DMS114 treated with DMSO at 0.1 percent for 48 hours (cell line): Measurements from ENCODE around the gene P2RY8.
"Not testable (repeated sequence)": the region's sequence is repeated elsewhere in the genome, so short reads cannot be mapped to it uniquely, and the experiment has no call there.

Source experiments
- DNase-seq: peaks from one replicate; lab custom pipeline; 2025; ENCODE audit not compliant: unreplicated experiment; lab: John Stamatoyannopoulos, UW

Gene P2RY8

DNA sequence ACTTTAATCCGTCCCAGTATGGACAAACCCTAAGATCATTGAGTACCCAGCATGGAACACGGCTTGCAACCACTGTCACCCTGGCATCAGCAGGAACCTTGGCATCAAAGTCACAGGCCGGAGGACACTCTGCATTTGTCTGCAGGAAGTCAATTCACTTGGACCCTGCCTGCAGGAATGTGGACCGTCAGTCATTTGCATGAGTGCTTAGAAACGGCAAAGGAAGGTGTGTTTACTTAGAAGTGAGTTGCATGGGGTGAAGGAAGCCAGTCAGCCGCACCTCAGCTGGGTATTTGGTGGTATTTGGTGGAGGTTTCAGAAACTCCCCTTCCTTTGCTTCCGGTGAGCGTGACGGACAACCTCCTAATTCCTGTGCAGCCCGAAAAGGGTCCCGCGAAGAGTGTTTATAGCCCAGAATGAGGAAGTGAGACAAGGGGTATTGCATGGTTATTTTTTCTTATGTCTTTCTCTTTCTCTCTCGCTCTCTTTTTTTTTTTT is 15.5 kb downstream of the P2RY8 start:
- no peak for DNase-seq

DNA sequence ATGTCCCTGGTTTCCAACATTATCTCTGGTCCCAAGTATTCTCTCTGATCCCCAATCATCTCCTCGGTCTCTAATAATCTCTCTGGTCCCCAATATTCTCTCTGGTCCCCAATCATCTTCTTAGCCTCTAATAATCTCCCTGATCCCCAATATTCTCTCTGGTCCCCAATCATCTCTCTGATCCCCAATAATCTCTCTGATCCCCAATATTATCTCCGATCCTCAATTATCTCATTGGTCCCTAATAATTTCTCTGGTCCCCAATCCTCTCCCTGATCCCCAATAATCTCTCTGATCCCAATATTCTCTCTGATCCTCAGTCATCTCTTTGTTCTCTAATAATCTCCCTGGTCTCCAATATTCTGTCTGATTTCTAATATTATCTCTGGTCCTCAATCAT is 16.6 kb downstream of the P2RY8 start:
- DNase-seq = no peak

GRCh38 chrX:1519022-1519497 is 17.9 kb downstream of the P2RY8 start:
- DNase-seq = no peak

DNA sequence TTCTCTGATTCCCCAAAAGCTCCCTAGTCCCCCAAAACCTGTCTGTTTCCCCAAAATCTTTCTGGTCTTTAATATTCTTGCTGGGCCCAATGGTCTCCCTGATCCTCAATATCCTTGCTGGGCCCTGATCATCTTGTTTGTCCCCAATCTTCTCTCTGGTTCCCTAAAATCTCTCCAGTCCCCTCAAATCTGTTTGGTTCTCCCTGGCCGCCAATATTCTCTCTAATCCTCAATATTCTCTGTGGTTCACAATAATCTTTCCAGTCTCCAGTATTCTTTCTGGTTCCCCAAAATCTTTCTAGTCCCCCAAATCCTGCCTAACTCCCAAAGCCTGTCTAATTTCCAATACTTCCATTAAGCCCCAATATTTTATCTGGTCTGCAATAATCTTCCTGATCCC is 18.5 kb downstream of the P2RY8 start:
- no peak for DNase-seq

- no peak for DNase-seq
These were observed 20.3 kb downstream of the P2RY8 start for GRCh38 chrX:1516596-1517104.

- no peak for DNase-seq
These were observed 25.2 kb downstream of the P2RY8 start for GRCh38 chrX:1511829-1512228.

DNA sequence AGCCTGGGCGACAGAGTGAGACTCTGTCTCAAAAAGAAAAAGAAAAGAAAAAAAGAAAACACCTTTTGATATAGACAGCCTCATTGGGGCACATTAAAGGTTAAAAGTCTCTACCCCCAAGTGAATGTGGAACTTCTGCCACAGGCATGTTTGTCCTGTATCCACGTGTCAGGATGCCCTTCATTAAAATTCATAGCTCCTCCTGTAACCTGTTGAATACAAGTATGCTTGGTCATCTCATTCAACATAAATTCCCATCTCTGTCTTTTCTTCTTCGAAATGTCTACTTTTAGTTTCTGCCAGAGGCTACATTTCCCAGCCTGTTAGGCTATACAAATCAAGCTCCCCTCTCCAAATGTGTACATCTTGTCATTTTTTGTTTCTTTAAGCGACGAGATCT is 25.8 kb downstream of the P2RY8 start:
- no peak for DNase-seq

GRCh38 chrX:1507511-1508463 is 29.2 kb downstream of the P2RY8 start:
- no peak for DNase-seq

- DNase-seq = no peak
These were observed 30.1 kb downstream of the P2RY8 start for GRCh38 chrX:1506916-1507315.

DNA sequence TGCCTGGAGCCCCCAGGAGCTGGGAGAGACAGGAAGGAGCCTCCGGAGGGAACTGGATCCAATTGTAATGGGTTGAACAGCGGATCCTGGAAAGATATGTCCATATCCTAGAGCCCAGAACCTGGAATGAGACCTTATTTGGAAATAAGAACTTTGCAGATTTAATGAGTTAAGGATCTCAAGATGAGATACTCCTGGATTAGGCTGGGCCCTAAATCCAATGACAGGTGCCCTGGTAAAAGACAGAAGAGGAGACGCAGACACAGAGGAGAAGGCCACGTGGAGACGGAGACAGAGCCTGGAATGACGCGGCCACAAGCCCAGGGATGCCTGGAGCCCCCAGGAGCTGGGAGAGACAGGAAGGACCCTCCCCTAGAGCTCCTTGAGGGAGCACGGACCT is 34.1 kb downstream of the P2RY8 start:
- no peak for DNase-seq

DNA sequence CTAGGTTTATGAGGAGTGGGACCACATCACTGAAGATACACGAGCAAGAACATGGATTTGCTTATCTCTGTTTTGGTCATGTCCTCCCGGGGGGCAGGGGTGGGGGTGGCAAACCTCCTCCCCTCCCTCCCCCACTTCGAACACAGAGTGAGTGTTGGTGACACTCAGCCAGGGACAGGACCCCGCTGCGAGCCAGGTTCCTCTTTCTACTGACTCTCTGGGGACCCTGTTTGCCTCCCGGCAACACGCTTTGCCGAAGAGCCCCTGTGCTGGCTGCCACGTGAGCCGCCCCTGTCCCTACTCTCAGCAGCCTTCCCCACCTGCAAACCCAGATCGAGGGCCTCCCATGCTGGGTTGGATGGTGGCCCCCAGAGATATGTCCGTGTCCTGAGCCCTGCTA is 34.7 kb downstream of the P2RY8 start:
- no peak for DNase-seq

GRCh38 chrX:1500701-1501624 is 36.0 kb downstream of the P2RY8 start:
- DNase-seq = no peak

- no peak for DNase-seq
These were observed 40.9 kb downstream of the P2RY8 start for GRCh38 chrX:1496076-1496475.

DNA sequence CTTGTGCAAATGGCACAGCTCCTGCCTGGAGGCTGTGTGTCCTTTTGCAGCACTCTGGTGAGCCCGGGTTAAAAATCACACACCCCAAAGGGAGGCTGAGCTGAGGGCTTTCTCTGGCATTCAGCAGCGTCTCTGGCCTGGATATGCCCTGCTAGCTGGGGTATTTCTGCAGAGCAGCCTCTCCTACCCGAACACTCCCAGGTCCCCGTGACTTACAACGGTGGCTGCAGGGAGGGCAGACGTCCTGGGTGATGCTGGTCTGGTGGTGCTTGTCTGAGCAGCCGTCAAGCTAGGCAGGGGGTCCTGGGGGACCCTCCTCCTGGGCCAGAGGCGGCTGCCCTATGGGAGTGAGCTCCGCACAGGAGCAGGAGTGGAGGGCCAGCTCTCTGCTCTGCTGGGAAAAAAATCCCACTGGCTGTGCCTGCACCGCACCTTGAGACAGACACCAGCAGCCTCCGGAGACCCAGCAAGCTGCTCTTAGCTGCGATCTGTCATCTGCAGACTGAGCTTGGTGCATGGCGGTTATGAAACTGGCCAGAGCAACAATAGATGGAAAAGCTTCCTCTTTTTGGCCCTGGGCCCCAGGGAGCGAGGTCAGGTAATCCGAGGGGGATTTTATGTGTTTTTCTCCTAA is 43.0 kb downstream of the P2RY8 start:
- DNase-seq = no peak

- DNase-seq = no peak
These were observed 43.6 kb downstream of the P2RY8 start for GRCh38 chrX:1493412-1493811.

- DNase-seq = no peak
These were observed 44.5 kb downstream of the P2RY8 start for GRCh38 chrX:1492421-1493012.

- no peak for DNase-seq
These were observed 45.1 kb downstream of the P2RY8 start for GRCh38 chrX:1491851-1492349.

DNA sequence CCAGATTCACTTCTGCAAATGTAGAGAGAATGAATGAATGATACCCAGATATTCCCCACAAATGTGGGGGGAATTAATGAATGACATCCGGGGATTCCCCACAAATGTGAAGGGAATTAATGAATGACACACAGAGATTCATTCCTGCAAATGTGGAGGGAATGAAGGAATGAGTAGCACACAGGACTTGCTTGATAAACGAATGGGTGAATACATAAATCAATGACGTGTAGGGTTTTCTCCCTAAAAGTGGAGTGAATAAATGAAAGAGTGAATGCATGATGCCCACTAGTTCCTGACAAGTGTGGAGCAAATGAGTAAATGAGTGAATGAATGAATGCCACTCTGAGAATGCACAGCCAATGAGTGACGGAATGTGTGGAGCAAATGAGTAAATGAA is 45.7 kb downstream of the P2RY8 start:
- not testable (repeated sequence) for DNase-seq

DNA sequence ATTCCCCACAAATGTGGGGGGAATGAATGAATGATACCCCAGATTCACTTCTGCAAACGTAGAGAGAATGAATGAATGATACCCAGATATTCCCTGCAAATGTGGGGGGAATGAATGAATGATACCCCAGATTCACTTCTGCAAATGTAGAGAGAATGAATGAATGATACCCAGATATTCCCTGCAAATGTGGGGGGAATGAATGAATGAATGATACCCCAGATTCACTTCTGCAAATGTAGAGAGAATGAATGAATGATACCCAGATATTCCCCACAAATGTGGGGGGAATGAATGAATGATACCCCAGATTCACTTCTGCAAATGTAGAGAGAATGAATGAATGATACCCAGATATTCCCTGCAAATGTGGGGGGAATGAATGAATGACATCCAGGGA is 46.3 kb downstream of the P2RY8 start:
- DNase-seq = not testable (repeated sequence)

GRCh38 chrX:1489354-1489753 is 47.6 kb downstream of the P2RY8 start:
- DNase-seq = not testable (repeated sequence)
